ENCODE data around the gene AFF1.

DNA sequence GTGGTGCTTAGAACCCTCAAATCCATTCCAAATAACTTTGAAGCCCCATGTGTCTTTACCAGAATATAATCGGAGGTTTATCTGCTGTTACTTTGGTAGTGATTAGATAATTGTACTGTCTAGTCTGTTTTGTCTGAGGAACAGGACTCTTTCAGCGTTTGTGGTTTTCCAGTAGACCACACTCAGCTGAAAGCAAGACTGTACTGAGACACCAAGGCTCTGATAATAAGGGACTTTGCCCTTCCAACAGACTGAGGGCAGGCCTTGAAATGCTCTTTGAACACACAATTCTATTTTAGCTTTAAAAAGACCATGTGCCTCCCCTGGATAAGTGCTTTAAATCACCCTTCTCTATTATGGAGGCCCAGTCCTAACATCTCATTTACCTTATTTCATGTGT is 209.5 kb downstream of the AFF1 start:
- TF ChIP-seq POLR2A (IDR thresholded peaks at IDR 0.05) (no peak), CTCF (IDR thresholded peaks at IDR 0.05) (no peak)
